GM18511 (cell line): ENCODE data around the gene STXBP4.
A peak's percentile ranks its signal among the peaks of the same experiment; 100 is the strongest.
"Not testable (repeated sequence)": the region's sequence is repeated elsewhere in the genome, so short reads cannot be mapped to it uniquely, and the experiment has no call there.

Experiments used
- ATAC-seq: cut with Tn5 transposase; IDR thresholded peaks from one replicate; pipeline ENCODE4 v1.9.1; 2021; ENCODE audit warnings: mild to moderate bottlenecking, moderate library complexity; ENCODE audit not compliant: unreplicated experiment

Gene STXBP4

GRCh38 chr17:55038291-55038690 lies 69.7 kb downstream of the STXBP4 start:
- peak; percentile 7 for ATAC-seq

GRCh38 chr17:55040611-55041010 lies 72.0 kb downstream of the STXBP4 start:
- ATAC-seq, result no peak

GRCh38 chr17:55053855-55054254 lies 85.3 kb downstream of the STXBP4 start:
- no peak for ATAC-seq

- no peak for ATAC-seq
Measured at GRCh38 chr17:55054429-55054828, 85.9 kb downstream of the STXBP4 start.

GRCh38 chr17:55056526-55056925 lies 88.0 kb downstream of the STXBP4 start:
- ATAC-seq, result no peak

GRCh38 chr17:55057184-55057583 lies 88.6 kb downstream of the STXBP4 start:
- ATAC-seq, result no peak

GRCh38 chr17:55059724-55060123 lies 91.2 kb downstream of the STXBP4 start:
- no peak for ATAC-seq

GRCh38 chr17:55062921-55063320 lies 94.4 kb downstream of the STXBP4 start:
- no peak for ATAC-seq

- no peak for ATAC-seq
Measured at GRCh38 chr17:55063885-55064874, 95.6 kb downstream of the STXBP4 start.

- no peak for ATAC-seq
Measured at GRCh38 chr17:55067697-55068439, 99.3 kb downstream of the STXBP4 start.

- ATAC-seq, result no peak
Measured at GRCh38 chr17:55068862-55069811, 100.6 kb downstream of the STXBP4 start.

- ATAC-seq, result no peak
Measured at GRCh38 chr17:55069983-55070529, 101.5 kb downstream of the STXBP4 start.

GRCh38 chr17:55072898-55073297 lies 104.3 kb downstream of the STXBP4 start:
- no peak for ATAC-seq

- ATAC-seq, result not testable (repeated sequence)
Measured at GRCh38 chr17:55073467-55073866, 104.9 kb downstream of the STXBP4 start.

GRCh38 chr17:55081559-55081958 lies 113.0 kb downstream of the STXBP4 start:
- no peak for ATAC-seq

GRCh38 chr17:55086635-55087058 lies 118.1 kb downstream of the STXBP4 start:
- no peak for ATAC-seq

- no peak for ATAC-seq
Measured at GRCh38 chr17:55089256-55089655, 120.7 kb downstream of the STXBP4 start.

GRCh38 chr17:55090079-55090492 lies 121.5 kb downstream of the STXBP4 start:
- ATAC-seq, result peak; percentile 99

GRCh38 chr17:55093353-55093752 lies 124.8 kb downstream of the STXBP4 start:
- ATAC-seq, result no peak

- no peak for ATAC-seq
Measured at GRCh38 chr17:55098765-55099164, 130.2 kb downstream of the STXBP4 start.
